OCI-LY3 (cell line): Measurements from ENCODE around the gene PCSK2.

ENCODE experiments used
- CTCF ChIP-seq: fragments of 200-600, 300-600 bp; sonication (generic); IDR thresholded peaks from 2 replicates; pipeline ENCODE4 v1.5.1; 2014; ENCODE audit warnings: antibody characterized with exemption, low read length, low read depth
- EZH2phosphoT487 ChIP-seq: fragments of 200-600 bp; shearing (Covaris generic); IDR thresholded peaks from 2 replicates; pipeline ENCODE4 v1.6.1; 2018; ENCODE audit warnings: antibody characterized with exemption, mixed run types, low read depth

- TF ChIP-seq CTCF (no peak), EZH2phosphoT487 (no peak)
Observed at GRCh38 chr20:17460119-17460518, 233.3 kb downstream of the PCSK2 start.
